NT2/D1 (cell line): ENCODE measurements around the gene MED12L.

Source experiments
- SUZ12 ChIP-seq: IDR thresholded peaks from 2 replicates; pipeline ENCODE4 v1.6.1; 2011; ENCODE audit not compliant: insufficient read length, insufficient read depth; ENCODE audit errors: extremely low read depth
- YY1 ChIP-seq: IDR thresholded peaks from 2 replicates; pipeline ENCODE4 v1.6.1; 2011; ENCODE audit not compliant: insufficient read length, insufficient read depth
- ZNF274 ChIP-seq: IDR thresholded peaks from 2 replicates; pipeline ENCODE4 v1.6.1; 2011; ENCODE audit warnings: mild to moderate bottlenecking, low read depth, low read length

- TF ChIP-seq YY1 (no peak), ZNF274 (no peak), SUZ12 (no peak)
These were observed 298.5 kb downstream of the MED12L start for GRCh38 chr3:151383956-151384355.
